GM19397 (cell line): ENCODE results near the gene MELTF.

Source experiments
- ATAC-seq: cut with Tn5 transposase; IDR thresholded peaks from one replicate; pipeline ENCODE4 v1.9.1; 2021; ENCODE audit warnings: mild to moderate bottlenecking, moderate library complexity; ENCODE audit not compliant: unreplicated experiment

The MELTF gene

GRCh38 chr3:197027151-197027895 is 2.3 kb downstream of the MELTF start:
- no peak for ATAC-seq

- no peak for ATAC-seq
Observed at GRCh38 chr3:197026481-197026866, 3.1 kb downstream of the MELTF start.

- no peak for ATAC-seq
Observed at GRCh38 chr3:197025736-197026480, 3.7 kb downstream of the MELTF start.

GRCh38 chr3:197024881-197025735 is 4.5 kb downstream of the MELTF start:
- ATAC-seq, result no peak

GRCh38 chr3:197023998-197024651 is 5.5 kb downstream of the MELTF start:
- no peak for ATAC-seq

GRCh38 chr3:197023241-197023997 is 6.2 kb downstream of the MELTF start:
- ATAC-seq, result peak; percentile 46

GRCh38 chr3:197022405-197023231 is 7.0 kb downstream of the MELTF start:
- ATAC-seq, result no peak

GRCh38 chr3:197021729-197022404 is 7.8 kb downstream of the MELTF start:
- no peak for ATAC-seq

- no peak for ATAC-seq
Observed at GRCh38 chr3:197021231-197021630, 8.4 kb downstream of the MELTF start.

GRCh38 chr3:197019535-197019934 is 10.1 kb downstream of the MELTF start:
- ATAC-seq, result no peak

GRCh38 chr3:197019021-197019420 is 10.6 kb downstream of the MELTF start:
- no peak for ATAC-seq

- no peak for ATAC-seq
Observed at GRCh38 chr3:197017003-197017402, 12.6 kb downstream of the MELTF start.

- no peak for ATAC-seq
Observed at GRCh38 chr3:197015790-197016736, 13.6 kb downstream of the MELTF start.

GRCh38 chr3:197014942-197015575 is 14.6 kb downstream of the MELTF start:
- ATAC-seq, result no peak

GRCh38 chr3:197014024-197014423 is 15.6 kb downstream of the MELTF start:
- ATAC-seq, result no peak

- no peak for ATAC-seq
Observed at GRCh38 chr3:197012540-197012883, 17.1 kb downstream of the MELTF start.

- ATAC-seq, result no peak
Observed at GRCh38 chr3:197011780-197012539, 17.7 kb downstream of the MELTF start.
